ENCODE results near the gene VARS2. TPM values are rescaled to one million over a fixed set of nuclear protein-coding genes. Genes with fewer than 3 reads are reported as not detected.

The VARS2 gene
- total and polyA plus RNA-seq, 11 donors = 10.7 to 28.5 (median 18.8) TPM

GRCh38 chr6:30974490-30975252, 60.6 kb downstream of the VARS2 start:
- Histone ChIP-seq H3K4me1 (no peaks in the 10 kb centered on the region), H3K27me3 (peaks cover 0 to 5% (median 0%) of the 10 kb centered on the region in 9 donors), H3K27ac (no peak overlapping the region), H3K9me3 (no peaks in the 10 kb centered on the region), H3K4me3 (no peak overlapping the region), H3K36me3 (no peaks in the 10 kb centered on the region)
- 57 to 80% (median 71%) methylated on average over 4 of the region's 4 CpGs for WGBS, 4 donors
- ATAC-seq (no peak), DNase-seq (no peak)
- intact Hi-C loops (cut with DNase I) = no loop called here
- TF ChIP-seq, protein P1, sequence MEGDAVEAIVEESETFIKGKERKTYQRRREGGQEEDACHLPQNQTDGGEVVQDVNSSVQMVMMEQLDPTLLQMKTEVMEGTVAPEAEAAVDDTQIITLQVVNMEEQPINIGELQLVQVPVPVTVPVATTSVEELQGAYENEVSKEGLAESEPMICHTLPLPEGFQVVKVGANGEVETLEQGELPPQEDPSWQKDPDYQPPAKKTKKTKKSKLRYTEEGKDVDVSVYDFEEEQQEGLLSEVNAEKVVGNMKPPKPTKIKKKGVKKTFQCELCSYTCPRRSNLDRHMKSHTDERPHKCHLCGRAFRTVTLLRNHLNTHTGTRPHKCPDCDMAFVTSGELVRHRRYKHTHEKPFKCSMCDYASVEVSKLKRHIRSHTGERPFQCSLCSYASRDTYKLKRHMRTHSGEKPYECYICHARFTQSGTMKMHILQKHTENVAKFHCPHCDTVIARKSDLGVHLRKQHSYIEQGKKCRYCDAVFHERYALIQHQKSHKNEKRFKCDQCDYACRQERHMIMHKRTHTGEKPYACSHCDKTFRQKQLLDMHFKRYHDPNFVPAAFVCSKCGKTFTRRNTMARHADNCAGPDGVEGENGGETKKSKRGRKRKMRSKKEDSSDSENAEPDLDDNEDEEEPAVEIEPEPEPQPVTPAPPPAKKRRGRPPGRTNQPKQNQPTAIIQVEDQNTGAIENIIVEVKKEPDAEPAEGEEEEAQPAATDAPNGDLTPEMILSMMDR (IDR thresholded peaks at IDR 0.05) = no peak
- TF ChIP-seq POLR2A (IDR thresholded peaks at IDR 0.05) = no peak

Small RNA genes lying within 50 kb of the gene (microRNA-seq; reads per million reads assigned to microRNA genes)
- 0 to 0.45 (median 0.21) reads per million in 4 donors for gene MIR4640

Other genes with a start within 250 kb of the VARS2 start
- gene DHX16, start 241.2 kb upstream of the VARS2 start, total RNA-seq = 10 to 100 TPM; 17.6 to 26.1 (median 21.0) TPM
- 10 to 100 TPM; 16.1 to 39.4 TPM for gene DHX16, start 241.2 kb upstream of the VARS2 start, polyA plus RNA-seq
- 10 to 100 TPM; 11.9 to 77.2 (median 18.5) TPM for gene PPP1R18, start 227.6 kb upstream of the VARS2 start, total RNA-seq
- gene PPP1R18, start 227.6 kb upstream of the VARS2 start, polyA plus RNA-seq = 10 to 100 TPM; 19.4 to 21.8 TPM
- gene NRM, start 223.3 kb upstream of the VARS2 start, total RNA-seq = 1 to 10 TPM; 2.2 to 9.6 (median 3.9) TPM
- 1 to 10 TPM; 5.6 to 8.6 TPM for gene NRM, start 223.3 kb upstream of the VARS2 start, polyA plus RNA-seq
- 10 to 100 TPM; 10.6 to 25.0 (median 17.5) TPM for gene MDC1, start 197.0 kb upstream of the VARS2 start, total RNA-seq
- gene MDC1, start 197.0 kb upstream of the VARS2 start, polyA plus RNA-seq = 10 to 100 TPM in 1 of 2 donors, 1 to 10 TPM in 1; 8.6 to 13.9 TPM
- 100 to 1,000 TPM; 183 to 474 (median 238) TPM for gene TUBB, start 193.9 kb upstream of the VARS2 start, total RNA-seq
- gene TUBB, start 193.9 kb upstream of the VARS2 start, polyA plus RNA-seq = 100 to 1,000 TPM; 195 to 497 TPM
- gene FLOT1, start 171.6 kb upstream of the VARS2 start, total RNA-seq = 100 to 1,000 TPM; 166 to 282 (median 211) TPM
- gene FLOT1, start 171.6 kb upstream of the VARS2 start, polyA plus RNA-seq = 100 to 1,000 TPM; 291 to 310 TPM
- gene IER3, start 169.7 kb upstream of the VARS2 start, total RNA-seq = 100 to 1,000 TPM in 2 of 9 donors, 10 to 100 TPM in 6, 1 to 10 TPM in 1; 8.7 to 127 (median 69.8) TPM
- 100 to 1,000 TPM in 1 of 2 donors, 10 to 100 TPM in 1; 33.3 to 119 TPM for gene IER3, start 169.7 kb upstream of the VARS2 start, polyA plus RNA-seq
- gene DDR1, start 29.7 kb upstream of the VARS2 start, total RNA-seq = 10 to 100 TPM; 18.0 to 50.0 (median 38.4) TPM
- 10 to 100 TPM; 11.8 to 14.1 TPM for gene DDR1, start 29.7 kb upstream of the VARS2 start, polyA plus RNA-seq
- 10 to 100 TPM in 7 of 9 donors, 1 to 10 TPM in 2; 4.2 to 19.9 (median 14.5) TPM for gene GTF2H4, start 6.0 kb upstream of the VARS2 start, total RNA-seq
- 10 to 100 TPM; 14.7 to 22.4 TPM for gene GTF2H4, start 6.0 kb upstream of the VARS2 start, polyA plus RNA-seq
- gene SFTA2, start 17.9 kb downstream of the VARS2 start, total RNA-seq = not detected
- not detected for gene SFTA2, start 17.9 kb downstream of the VARS2 start, polyA plus RNA-seq
- under 1 TPM in 1 of 9 donors, not detected in 8; 0.11 TPM for gene MUCL3, start 26.7 kb downstream of the VARS2 start, total RNA-seq
- gene MUCL3, start 26.7 kb downstream of the VARS2 start, polyA plus RNA-seq = under 1 TPM in 1 of 2 donors, not detected in 1; 0.03 TPM
- gene MUC21, start 69.5 kb downstream of the VARS2 start, total RNA-seq = not detected
- gene MUC21, start 69.5 kb downstream of the VARS2 start, polyA plus RNA-seq = under 1 TPM in 1 of 2 donors, not detected in 1; 0.10 TPM
- gene MUC22, start 96.2 kb downstream of the VARS2 start, total RNA-seq = under 1 TPM in 8 of 9 donors, not detected in 1; 0.06 to 0.49 (median 0.20) TPM
- gene MUC22, start 96.2 kb downstream of the VARS2 start, polyA plus RNA-seq = under 1 TPM; 0.01 to 0.34 TPM
- not detected for gene C6orf15, start 198.3 kb downstream of the VARS2 start, total RNA-seq
- gene C6orf15, start 198.3 kb downstream of the VARS2 start, polyA plus RNA-seq = not detected
- 1 to 10 TPM in 7 of 9 donors, under 1 TPM in 2; 0.63 to 5.5 (median 2.9) TPM for gene PSORS1C1, start 200.6 kb downstream of the VARS2 start, total RNA-seq
- gene PSORS1C1, start 200.6 kb downstream of the VARS2 start, polyA plus RNA-seq = 1 to 10 TPM in 1 of 2 donors, under 1 TPM in 1; 0.37 to 5.8 TPM
- under 1 TPM in 1 of 9 donors, not detected in 8; 0.56 TPM for gene CDSN, start 206.2 kb downstream of the VARS2 start, total RNA-seq
- under 1 TPM in 1 of 2 donors, not detected in 1; 0.15 TPM for gene CDSN, start 206.2 kb downstream of the VARS2 start, polyA plus RNA-seq
- gene PSORS1C2, start 224.8 kb downstream of the VARS2 start, total RNA-seq = not detected
- gene PSORS1C2, start 224.8 kb downstream of the VARS2 start, polyA plus RNA-seq = not detected
- 10 to 100 TPM in 6 of 9 donors, 1 to 10 TPM in 3; 6.0 to 16.4 (median 12.5) TPM for gene CCHCR1, start 243.6 kb downstream of the VARS2 start, total RNA-seq
- 10 to 100 TPM in 1 of 2 donors, 1 to 10 TPM in 1; 10.0 to 10.3 TPM for gene CCHCR1, start 243.6 kb downstream of the VARS2 start, polyA plus RNA-seq
- 10 to 100 TPM in 1 of 9 donors, 1 to 10 TPM in 8; 1.8 to 12.9 (median 2.7) TPM for gene TCF19, start 244.4 kb downstream of the VARS2 start, total RNA-seq
- gene TCF19, start 244.4 kb downstream of the VARS2 start, polyA plus RNA-seq = 1 to 10 TPM; 1.8 to 2.6 TPM